CD4-positive, CD25-positive, alpha-beta regulatory T cell (primary cell): Measurements from ENCODE around the gene CACNG7. TPM values are rescaled to one million over a fixed set of nuclear protein-coding genes. Genes with fewer than 3 reads are reported as not detected.

Experiments
- ATAC-seq, 2 donors: fragments of 150-1000 bp; cut with Tn5 transposase; one replicate each; pipeline ENCODE4 v1.10.0; 2021; ENCODE audit warnings: low read depth in 2 of 2, moderate number of reproducible peaks in 2 of 2, moderate library complexity in 1 of 2
- DNase-seq, 3 donors: peaks; one replicate each; pipeline versions ENCODE4 v3.0.0 to v3.0.0-alpha.2; 2012 to 2022; ENCODE audit warnings: mixed read lengths in 1 of 3
- H3K27ac ChIP-seq: one replicate; pipeline ENCODE4 v1.7.0; 2013; ENCODE audit warnings: mild to moderate bottlenecking, low read length; ENCODE audit not compliant: insufficient read depth, poor library complexity, severe bottlenecking
- H3K27me3 ChIP-seq: one replicate; pipeline ENCODE4 v1.7.0; 2013; ENCODE audit warnings: low read length; ENCODE audit not compliant: control insufficient read depth, insufficient read depth
- H3K36me3 ChIP-seq: one replicate; pipeline ENCODE4 v1.7.0; 2013; ENCODE audit warnings: mild to moderate bottlenecking, low read length, moderate library complexity; ENCODE audit not compliant: control insufficient read depth, insufficient read depth
- H3K4me1 ChIP-seq: 2 replicates; pipeline ENCODE4 v1.7.0; 2013; ENCODE audit warnings: mild to moderate bottlenecking, low read length; ENCODE audit not compliant: insufficient read depth, control insufficient read depth, poor library complexity, severe bottlenecking
- H3K4me3 ChIP-seq: one replicate; pipeline ENCODE4 v1.7.0; 2013; ENCODE audit warnings: low read depth, mild to moderate bottlenecking, low read length, moderate library complexity
- H3K9me3 ChIP-seq, 2 experiments: 1 replicate in 1 of 2; 2 replicates in 1 of 2; pipeline ENCODE4 v1.7.0; 2013; ENCODE audit warnings: low read length in 2 of 2, mild to moderate bottlenecking in 1 of 2, moderate library complexity in 1 of 2; ENCODE audit not compliant: control insufficient read depth in 2 of 2
- H3K27ac Mint-ChIP-seq, 3 donors: one replicate each; pipeline ENCODE4 v1.8.0; 2020 to 2022; ENCODE audit warnings: mild to moderate bottlenecking in 3 of 3, mixed read lengths in 3 of 3, moderate library complexity in 2 of 3
- H3K27me3 Mint-ChIP-seq: one replicate; pipeline ENCODE4 v1.8.0; 2022; ENCODE audit warnings: mild to moderate bottlenecking, mixed read lengths
- H3K36me3 Mint-ChIP-seq: one replicate; pipeline ENCODE4 v1.8.0; 2020; ENCODE audit warnings: mixed read lengths
- H3K4me1 Mint-ChIP-seq, 4 donors: one replicate each; pipeline ENCODE4 v1.8.0; 2020 to 2022; ENCODE audit warnings: mixed read lengths in 4 of 4, mild to moderate bottlenecking in 1 of 4
- H3K4me3 Mint-ChIP-seq, 4 donors: one replicate each; pipeline ENCODE4 v1.8.0; 2020 to 2022; ENCODE audit warnings: mild to moderate bottlenecking in 4 of 4, mixed read lengths in 4 of 4, moderate library complexity in 3 of 4
- H3K9me3 Mint-ChIP-seq, 7 donors: one replicate each; pipeline ENCODE4 v1.8.0; 2020 to 2022; ENCODE audit warnings: mixed read lengths in 7 of 7, mild to moderate bottlenecking in 3 of 7, moderate library complexity in 2 of 7
- polyA plus RNA-seq, 4 donors: library from polyadenylated mRNA; unstranded; fragments of 300-500 nt; fragmentation: Illumina TruSeq; gene quantifications; one replicate each; pipeline ENCODE4 v1.2.3, GENCODE V29; 2021
- total RNA-seq: library from RNA; stranded (reverse); gene quantifications from one replicate; pipeline ENCODE4 v1.2.3, GENCODE V29; 2022

Gene CACNG7
- total and polyA plus RNA-seq, 5 donors from 2014 or later: not detected

GRCh38 chr19:53991224-53992113 lies 82.4 kb downstream of the CACNG7 start, which contains the start of gene CACNG6:
Gene CACNG6, plus strand, starts transcription at chr19:53991637. Its CDS starts 1,241 bp downstream, at chr19:53992878.
- H3K4me3 Mint-ChIP-seq: peak within 1 kb of the TSS in 1 of 4 donors; percentile 11

GRCh38 chr19:53992211-53992610 lies 83.1 kb downstream of the CACNG7 start:
- ATAC-seq (no peak), DNase-seq (no peak)
- peaks cover 45% of the 10 kb centered on the region for H3K27me3 Mint-ChIP-seq
- no peak overlapping the region for H3K4me3 ChIP-seq
- peaks cover 0 to 5% (median 0%) of the 10 kb centered on the region in 4 donors for H3K4me1 Mint-ChIP-seq
- H3K27ac ChIP-seq: no peak overlapping the region
- H3K9me3 Mint-ChIP-seq: peaks cover 0 to 2% (median 0%) of the 10 kb centered on the region in 7 donors
- H3K4me1 ChIP-seq: no peaks in the 10 kb centered on the region
- H3K27ac Mint-ChIP-seq: no peak overlapping the region
- no peaks in the 10 kb centered on the region for H3K9me3 ChIP-seq
- H3K4me3 Mint-ChIP-seq: peak overlapping the region in 1 of 4 donors; percentile 11
- peaks cover 3% of the 10 kb centered on the region for H3K27me3 ChIP-seq
- H3K36me3 ChIP-seq: no peaks in the 10 kb centered on the region
- no peaks in the 10 kb centered on the region for H3K36me3 Mint-ChIP-seq

More at GRCh38 chr19:53991224-53992113, 82.4 kb downstream of the CACNG7 start, which contains the start of gene CACNG6:
- DNase-seq (no peak), ATAC-seq (no peak)
- Mint-ChIP-seq H3K27ac (no peak within 1 kb of the TSS), H3K36me3 (no peaks in the 10 kb centered on the region), H3K4me1 (peaks cover 0 to 5% (median 0%) of the 10 kb centered on the region in 4 donors), H3K27me3 (peaks cover 39% of the 10 kb centered on the region), H3K9me3 (peaks cover 0 to 2% (median 0%) of the 10 kb centered on the region in 7 donors)
- H3K27me3 ChIP-seq: peaks cover 3% of the 10 kb centered on the region
- no peak within 1 kb of the TSS for H3K4me3 ChIP-seq
- H3K36me3 ChIP-seq: no peaks in the 10 kb centered on the region
- no peaks in the 10 kb centered on the region for H3K4me1 ChIP-seq
- no peak within 1 kb of the TSS for H3K27ac ChIP-seq
- no peaks in the 10 kb centered on the region for H3K9me3 ChIP-seq

- H3K4me3 Mint-ChIP-seq: no peak overlapping the region
- peaks cover 3% of the 10 kb centered on the region for H3K27me3 ChIP-seq
Measured at GRCh38 chr19:53992815-53993214, 83.7 kb downstream of the CACNG7 start.

GRCh38 chr19:53993448-53993847 lies 84.4 kb downstream of the CACNG7 start:
- H3K9me3 Mint-ChIP-seq: peaks cover 0 to 2% (median 0%) of the 10 kb centered on the region in 7 donors
- no peak overlapping the region for H3K27ac ChIP-seq
- H3K4me1 Mint-ChIP-seq: peaks cover 0 to 5% (median 0%) of the 10 kb centered on the region in 4 donors
- no peaks in the 10 kb centered on the region for H3K36me3 Mint-ChIP-seq
- no peak for DNase-seq
- no peak overlapping the region for H3K4me3 ChIP-seq
- peaks cover 3% of the 10 kb centered on the region for H3K27me3 ChIP-seq
- no peaks in the 10 kb centered on the region for H3K4me1 ChIP-seq
- H3K27me3 Mint-ChIP-seq: peaks cover 45% of the 10 kb centered on the region
- no peak overlapping the region for H3K4me3 Mint-ChIP-seq
- no peak overlapping the region for H3K27ac Mint-ChIP-seq
- H3K9me3 ChIP-seq: no peaks in the 10 kb centered on the region
- no peak for ATAC-seq
- no peaks in the 10 kb centered on the region for H3K36me3 ChIP-seq

More at GRCh38 chr19:53992815-53993214, 83.7 kb downstream of the CACNG7 start:
- Histone ChIP-seq H3K4me1 (no peaks in the 10 kb centered on the region), H3K27ac (no peak overlapping the region), H3K9me3 (no peaks in the 10 kb centered on the region), H3K36me3 (no peaks in the 10 kb centered on the region), H3K4me3 (no peak overlapping the region)
- no peak overlapping the region for H3K27ac Mint-ChIP-seq
- peaks cover 0 to 5% (median 0%) of the 10 kb centered on the region in 4 donors for H3K4me1 Mint-ChIP-seq
- ATAC-seq: no peak
- H3K36me3 Mint-ChIP-seq: no peaks in the 10 kb centered on the region
- DNase-seq: no peak
- peaks cover 45% of the 10 kb centered on the region for H3K27me3 Mint-ChIP-seq
- peaks cover 0 to 2% (median 0%) of the 10 kb centered on the region in 7 donors for H3K9me3 Mint-ChIP-seq

Other genes starting within 250 kb of the CACNG7 start
- gene NLRP12, start 85.0 kb upstream of the CACNG7 start, total RNA-seq: not detected
- gene NLRP12, start 85.0 kb upstream of the CACNG7 start, polyA plus RNA-seq: not detected
- 280 TPM for gene MYADM, start 41.4 kb upstream of the CACNG7 start, total RNA-seq
- 10 to 100 TPM; 26.1 to 36.3 (median 35.5) TPM for gene MYADM, start 41.4 kb upstream of the CACNG7 start, polyA plus RNA-seq
- not detected for gene PRKCG, start 27.1 kb upstream of the CACNG7 start, total RNA-seq
- not detected for gene PRKCG, start 27.1 kb upstream of the CACNG7 start, polyA plus RNA-seq
- not detected for gene CACNG8, start 53.7 kb downstream of the CACNG7 start, total RNA-seq
- not detected for gene CACNG8, start 53.7 kb downstream of the CACNG7 start, polyA plus RNA-seq
- not detected for gene CACNG6, start 82.4 kb downstream of the CACNG7 start, total RNA-seq
- not detected for gene CACNG6, start 82.4 kb downstream of the CACNG7 start, polyA plus RNA-seq
- gene VSTM1, start 154.6 kb downstream of the CACNG7 start, total RNA-seq: not detected
- gene VSTM1, start 154.6 kb downstream of the CACNG7 start, polyA plus RNA-seq: not detected
- not detected for gene TARM1, start 172.1 kb downstream of the CACNG7 start, total RNA-seq
- not detected for gene TARM1, start 172.1 kb downstream of the CACNG7 start, polyA plus RNA-seq
- gene OSCAR, start 191.5 kb downstream of the CACNG7 start, total RNA-seq: not detected
- gene OSCAR, start 191.5 kb downstream of the CACNG7 start, polyA plus RNA-seq: under 1 TPM in 3 of 4 donors, not detected in 1; 0.12 to 0.28 (median 0.13) TPM
- gene NDUFA3, start 193.6 kb downstream of the CACNG7 start, total RNA-seq: 65.7 TPM
- 100 to 1,000 TPM; 404 to 577 (median 444) TPM for gene NDUFA3, start 193.6 kb downstream of the CACNG7 start, polyA plus RNA-seq
- gene TFPT, start 206.4 kb downstream of the CACNG7 start, total RNA-seq: 15.0 TPM
- gene TFPT, start 206.4 kb downstream of the CACNG7 start, polyA plus RNA-seq: 10 to 100 TPM; 18.8 to 26.8 (median 23.9) TPM
- gene PRPF31, start 206.5 kb downstream of the CACNG7 start, total RNA-seq: 57.8 TPM
- gene PRPF31, start 206.5 kb downstream of the CACNG7 start, polyA plus RNA-seq: 10 to 100 TPM; 61.2 to 74.8 (median 69.6) TPM
- 56.9 TPM for gene CNOT3, start 228.5 kb downstream of the CACNG7 start, total RNA-seq
- gene CNOT3, start 228.5 kb downstream of the CACNG7 start, polyA plus RNA-seq: 1 to 10 TPM; 3.9 to 6.6 (median 5.9) TPM